ENCODE results near the gene SLC27A5. TPM values are rescaled to one million over a fixed set of nuclear protein-coding genes. Genes with fewer than 3 reads are reported as not detected.

Gene SLC27A5
- total and polyA plus RNA-seq, 4 donors, result 7.9 to 19.0 (median 13.0) TPM

GRCh38 chr19:58498316-58499020 lies 13.3 kb downstream of the SLC27A5 start:
- Histone ChIP-seq H3K27ac (ENCODE audit: low read depth in 1 of 2, low read length in 1 of 2) (peak overlapping the region in 1 of 2 donors; percentile 10), H3K9ac (ENCODE audit: insufficient read depth in 1 of 2, low read length in 2 of 2) (no peak overlapping the region), H3K36me3 (ENCODE audit: control insufficient read depth in 4 of 4, insufficient read depth in 4 of 4, low read length in 4 of 4) (no peaks in the 10 kb centered on the region), H3K27me3 (ENCODE audit: control insufficient read depth in 3 of 3, insufficient read depth in 3 of 3, low read length in 2 of 3) (no peaks in the 10 kb centered on the region), H3K4me3 (peak overlapping the region; percentile 45), H3K4me1 (ENCODE audit: control insufficient read depth in 5 of 5, insufficient read depth in 5 of 5, low read length in 5 of 5) (peaks cover 0 to 16% (median 0%) of the 10 kb centered on the region in 5 donors), H3K9me3 (ENCODE audit: control insufficient read depth in 4 of 4, insufficient read depth in 3 of 4, low read length in 3 of 4) (no peaks in the 10 kb centered on the region)
- DNase-seq, result no peak
- no peak for ATAC-seq (ENCODE audit: insufficient read depth, low FRiP score)
- no peak for TF ChIP-seq CTCF (IDR thresholded peaks at IDR 0.05; ENCODE audit: control extremely low read depth, extremely low read depth)
- WGBS, 2 donors, result 57 to 59% methylated on average over 22 of the region's 22 CpGs

GRCh38 chr19:58497634-58498170 lies 14.1 kb downstream of the SLC27A5 start:
- ATAC-seq (ENCODE audit: insufficient read depth, low FRiP score), result no peak
- Histone ChIP-seq H3K4me3 (no peak overlapping the region), H3K27me3 (ENCODE audit: control insufficient read depth in 3 of 3, insufficient read depth in 3 of 3, low read length in 2 of 3) (no peaks in the 10 kb centered on the region), H3K4me1 (ENCODE audit: control insufficient read depth in 5 of 5, insufficient read depth in 5 of 5, low read length in 5 of 5) (peaks cover 0 to 16% (median 0%) of the 10 kb centered on the region in 5 donors), H3K36me3 (ENCODE audit: control insufficient read depth in 4 of 4, insufficient read depth in 4 of 4, low read length in 4 of 4) (no peaks in the 10 kb centered on the region), H3K27ac (ENCODE audit: low read depth in 1 of 2, low read length in 1 of 2) (no peak overlapping the region), H3K9me3 (ENCODE audit: control insufficient read depth in 4 of 4, insufficient read depth in 3 of 4, low read length in 3 of 4) (no peaks in the 10 kb centered on the region), H3K9ac (ENCODE audit: insufficient read depth in 1 of 2, low read length in 2 of 2) (no peak overlapping the region)
- 92 to 93% methylated on average over 8 of the region's 8 CpGs for WGBS, 2 donors
- TF ChIP-seq CTCF (IDR thresholded peaks at IDR 0.05; ENCODE audit: control extremely low read depth, extremely low read depth), result no peak
- no peak for DNase-seq

GRCh38 chr19:58492265-58492664 lies 19.5 kb downstream of the SLC27A5 start:
- Histone ChIP-seq H3K36me3 (ENCODE audit: control insufficient read depth in 4 of 4, insufficient read depth in 4 of 4, low read length in 4 of 4) (no peaks in the 10 kb centered on the region), H3K9me3 (ENCODE audit: control insufficient read depth in 4 of 4, insufficient read depth in 3 of 4, low read length in 3 of 4) (no peaks in the 10 kb centered on the region), H3K9ac (ENCODE audit: insufficient read depth in 1 of 2, low read length in 2 of 2) (no peak overlapping the region), H3K4me1 (ENCODE audit: control insufficient read depth in 5 of 5, insufficient read depth in 5 of 5, low read length in 5 of 5) (no peaks in the 10 kb centered on the region), H3K4me3 (no peak overlapping the region), H3K27me3 (ENCODE audit: control insufficient read depth in 3 of 3, insufficient read depth in 3 of 3, low read length in 2 of 3) (no peaks in the 10 kb centered on the region), H3K27ac (ENCODE audit: low read depth in 1 of 2, low read length in 1 of 2) (no peak overlapping the region)
- no peak for ATAC-seq (ENCODE audit: insufficient read depth, low FRiP score)
- no peak for TF ChIP-seq CTCF (IDR thresholded peaks at IDR 0.05; ENCODE audit: control extremely low read depth, extremely low read depth)
- no peak for DNase-seq
- 91 to 93% methylated on average over 14 of the region's 14 CpGs for WGBS, 2 donors
